Measurements from ENCODE around the gene PRRT3. TPM values are rescaled to one million over a fixed set of nuclear protein-coding genes. Genes with fewer than 3 reads are reported as not detected.

The PRRT3 gene
- total RNA-seq, 1 experiment from 2014 or later, result 1.6 TPM

DNA sequence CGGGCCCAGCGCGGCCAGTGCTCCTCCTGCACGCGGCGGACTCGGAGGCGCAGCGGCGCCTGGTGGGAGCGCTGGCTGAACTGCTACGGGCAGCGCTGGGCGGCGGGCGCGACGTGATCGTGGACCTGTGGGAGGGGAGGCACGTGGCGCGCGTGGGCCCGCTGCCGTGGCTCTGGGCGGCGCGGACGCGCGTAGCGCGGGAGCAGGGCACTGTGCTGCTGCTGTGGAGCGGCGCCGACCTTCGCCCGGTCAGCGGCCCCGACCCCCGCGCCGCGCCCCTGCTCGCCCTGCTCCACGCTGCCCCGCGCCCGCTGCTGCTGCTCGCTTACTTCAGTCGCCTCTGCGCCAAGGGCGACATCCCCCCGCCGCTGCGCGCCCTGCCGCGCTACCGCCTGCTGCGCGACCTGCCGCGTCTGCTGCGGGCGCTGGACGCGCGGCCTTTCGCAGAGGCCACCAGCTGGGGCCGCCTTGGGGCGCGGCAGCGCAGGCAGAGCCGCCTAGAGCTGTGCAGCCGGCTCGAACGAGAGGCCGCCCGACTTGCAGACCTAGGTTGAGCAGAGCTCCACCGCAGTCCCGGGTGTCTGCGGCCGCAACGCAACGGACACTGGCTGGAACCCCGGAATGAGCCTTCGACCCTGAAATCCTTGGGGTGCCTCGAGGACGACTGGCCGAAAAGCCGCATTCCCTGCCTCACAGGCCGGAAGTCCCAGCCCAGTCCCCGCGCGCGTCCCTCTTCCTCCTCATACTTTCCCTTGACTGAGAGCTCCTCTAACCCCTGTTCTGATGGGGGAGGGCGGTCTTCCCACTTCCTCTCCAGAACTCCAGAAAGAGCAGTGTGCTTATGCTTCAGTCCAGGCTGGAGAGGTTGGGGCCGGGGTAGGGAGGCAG, 36.7 kb downstream of the PRRT3 start:
- intact Hi-C loops (cut with micrococcal nuclease; ENCODE audit: unreplicated experiment), result no loop called here
- no peak overlapping the region for H3K4me3 Mint-ChIP-seq (ENCODE audit: low read depth, unreplicated experiment)

DNA sequence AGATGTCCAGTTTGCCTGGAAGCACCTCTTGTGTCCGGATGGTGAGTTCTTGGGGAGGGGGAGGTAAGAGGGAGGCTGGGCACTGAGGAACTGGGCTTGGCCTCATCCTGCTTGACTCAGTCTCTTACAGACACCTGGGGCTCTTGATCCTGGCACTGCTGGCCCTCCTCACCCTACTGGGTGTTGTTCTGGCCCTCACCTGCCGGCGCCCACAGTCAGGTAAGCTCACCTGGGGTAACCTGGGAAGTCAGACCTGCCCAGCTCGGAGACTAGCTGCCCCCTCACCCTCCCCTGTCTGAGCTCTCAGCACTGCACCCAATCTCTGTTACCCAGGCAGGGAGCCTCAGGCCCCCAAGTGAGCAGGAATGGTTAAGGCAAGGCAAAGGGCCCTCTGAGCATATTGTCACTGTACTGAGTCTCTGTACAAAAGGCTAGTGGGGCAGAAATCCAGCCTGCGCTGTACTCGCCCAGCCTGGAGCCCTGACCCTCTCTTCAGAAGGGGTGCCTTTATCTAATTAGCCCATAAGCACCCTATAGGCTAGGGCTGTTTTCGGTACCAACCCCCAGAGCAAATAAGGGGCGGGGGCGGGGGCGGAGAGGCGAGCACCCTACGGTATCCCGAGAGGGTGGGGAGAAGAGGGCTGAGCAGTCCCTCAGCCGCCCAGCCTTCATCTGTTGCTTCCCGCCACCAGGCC, 37.5 kb downstream of the PRRT3 start:
- BruUV-seq (replicated peaks), result no TSS peak
- CTCF ChIA-PET, result no interaction called here
- H3K36me3 Mint-ChIP-seq (ENCODE audit: insufficient read depth, unreplicated experiment), result peaks cover 29% of the 10 kb centered on the region

More for the DNA sequence above, 36.7 kb downstream of the PRRT3 start:
- DNase-seq, result no peak
- BruUV-seq (replicated peaks), result no TSS peak
- TF ChIP-seq, protein P1, sequence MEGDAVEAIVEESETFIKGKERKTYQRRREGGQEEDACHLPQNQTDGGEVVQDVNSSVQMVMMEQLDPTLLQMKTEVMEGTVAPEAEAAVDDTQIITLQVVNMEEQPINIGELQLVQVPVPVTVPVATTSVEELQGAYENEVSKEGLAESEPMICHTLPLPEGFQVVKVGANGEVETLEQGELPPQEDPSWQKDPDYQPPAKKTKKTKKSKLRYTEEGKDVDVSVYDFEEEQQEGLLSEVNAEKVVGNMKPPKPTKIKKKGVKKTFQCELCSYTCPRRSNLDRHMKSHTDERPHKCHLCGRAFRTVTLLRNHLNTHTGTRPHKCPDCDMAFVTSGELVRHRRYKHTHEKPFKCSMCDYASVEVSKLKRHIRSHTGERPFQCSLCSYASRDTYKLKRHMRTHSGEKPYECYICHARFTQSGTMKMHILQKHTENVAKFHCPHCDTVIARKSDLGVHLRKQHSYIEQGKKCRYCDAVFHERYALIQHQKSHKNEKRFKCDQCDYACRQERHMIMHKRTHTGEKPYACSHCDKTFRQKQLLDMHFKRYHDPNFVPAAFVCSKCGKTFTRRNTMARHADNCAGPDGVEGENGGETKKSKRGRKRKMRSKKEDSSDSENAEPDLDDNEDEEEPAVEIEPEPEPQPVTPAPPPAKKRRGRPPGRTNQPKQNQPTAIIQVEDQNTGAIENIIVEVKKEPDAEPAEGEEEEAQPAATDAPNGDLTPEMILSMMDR (IDR thresholded peaks at IDR 0.05; ENCODE audit: unreplicated experiment), result no peak
- no peak overlapping the region for H3K27ac Mint-ChIP-seq (ENCODE audit: unreplicated experiment)
- no peaks in the 10 kb centered on the region for H3K9me3 Mint-ChIP-seq (ENCODE audit: low read depth, unreplicated experiment)
- peaks cover 22% of the 10 kb centered on the region for H3K36me3 Mint-ChIP-seq (ENCODE audit: insufficient read depth, unreplicated experiment)
- H3K27me3 Mint-ChIP-seq (ENCODE audit: unreplicated experiment), result no peaks in the 10 kb centered on the region
- peaks cover 9% of the 10 kb centered on the region for H3K4me1 Mint-ChIP-seq (ENCODE audit: low read depth, unreplicated experiment)
- CTCF ChIA-PET, result no interaction called here

DNA sequence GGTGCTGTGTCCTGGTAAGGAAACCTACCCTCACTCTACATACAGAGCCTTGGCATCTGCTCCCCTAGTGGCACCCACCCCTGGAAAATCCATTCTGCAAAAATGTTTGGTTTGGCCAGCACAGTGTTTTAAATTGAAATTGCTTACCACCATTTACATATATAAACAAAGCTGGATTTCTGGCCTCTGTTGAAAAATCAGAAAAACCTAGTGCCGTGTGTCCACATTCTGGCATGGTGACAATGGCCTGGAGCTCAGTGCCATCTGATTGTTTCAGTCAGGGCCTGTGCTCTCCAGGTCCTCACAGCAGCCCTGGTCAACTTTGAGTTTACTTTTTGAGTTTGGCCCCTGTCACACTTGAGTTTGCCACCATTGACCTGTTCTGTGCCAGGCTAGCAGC, 38.2 kb downstream of the PRRT3 start:
- no peak overlapping the region for H3K4me3 Mint-ChIP-seq (ENCODE audit: low read depth, unreplicated experiment)
- no peaks in the 10 kb centered on the region for H3K27me3 Mint-ChIP-seq (ENCODE audit: unreplicated experiment)
- peaks cover 31% of the 10 kb centered on the region for H3K36me3 Mint-ChIP-seq (ENCODE audit: insufficient read depth, unreplicated experiment)
- no TSS peak for BruUV-seq (replicated peaks)
- H3K9me3 Mint-ChIP-seq (ENCODE audit: low read depth, unreplicated experiment), result no peaks in the 10 kb centered on the region
- intact Hi-C loops (cut with micrococcal nuclease; ENCODE audit: unreplicated experiment), result no loop called here
- TF ChIP-seq, protein P1 (IDR thresholded peaks at IDR 0.05; ENCODE audit: unreplicated experiment), result no peak
- CTCF ChIA-PET, result no interaction called here
- no peak for DNase-seq
- no peak overlapping the region for H3K27ac Mint-ChIP-seq (ENCODE audit: unreplicated experiment)
- H3K4me1 Mint-ChIP-seq (ENCODE audit: low read depth, unreplicated experiment), result peaks cover 18% of the 10 kb centered on the region

More for the DNA sequence above, 37.5 kb downstream of the PRRT3 start:
- intact Hi-C loops (cut with micrococcal nuclease; ENCODE audit: unreplicated experiment), result no loop called here
- DNase-seq, result no peak
- TF ChIP-seq, protein P1 (IDR thresholded peaks at IDR 0.05; ENCODE audit: unreplicated experiment), result no peak
- Mint-ChIP-seq H3K9me3 (ENCODE audit: low read depth, unreplicated experiment) (no peaks in the 10 kb centered on the region), H3K4me1 (ENCODE audit: low read depth, unreplicated experiment) (peaks cover 12% of the 10 kb centered on the region), H3K27ac (ENCODE audit: unreplicated experiment) (no peak overlapping the region), H3K4me3 (ENCODE audit: low read depth, unreplicated experiment) (no peak overlapping the region), H3K27me3 (ENCODE audit: unreplicated experiment) (no peaks in the 10 kb centered on the region)

DNA sequence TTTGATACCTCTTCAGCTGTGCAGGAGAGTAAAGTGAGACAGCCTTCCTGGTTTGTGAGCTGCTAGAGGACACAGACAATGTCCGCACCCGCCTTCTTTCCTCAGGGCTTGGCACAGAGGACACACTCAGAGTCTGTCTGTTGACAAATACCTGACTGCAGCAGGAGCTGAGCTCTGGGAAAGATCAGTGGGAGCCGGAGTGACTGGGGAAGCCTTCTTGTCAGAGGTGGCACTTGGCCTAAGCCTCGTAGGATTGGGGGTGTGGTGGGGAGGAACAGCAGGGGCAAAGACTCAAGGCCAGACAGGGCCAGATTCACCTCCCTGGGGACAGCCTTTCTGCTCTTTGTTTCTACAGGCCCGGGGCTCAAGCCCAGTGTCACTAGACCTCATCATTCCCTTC, 38.6 kb downstream of the PRRT3 start:
- intact Hi-C loops (cut with micrococcal nuclease; ENCODE audit: unreplicated experiment), result no loop called here
- Mint-ChIP-seq H3K4me3 (ENCODE audit: low read depth, unreplicated experiment) (no peak overlapping the region), H3K9me3 (ENCODE audit: low read depth, unreplicated experiment) (no peaks in the 10 kb centered on the region), H3K27ac (ENCODE audit: unreplicated experiment) (no peak overlapping the region), H3K27me3 (ENCODE audit: unreplicated experiment) (no peaks in the 10 kb centered on the region), H3K4me1 (ENCODE audit: low read depth, unreplicated experiment) (peaks cover 18% of the 10 kb centered on the region), H3K36me3 (ENCODE audit: insufficient read depth, unreplicated experiment) (peaks cover 31% of the 10 kb centered on the region)
- no peak for DNase-seq
- CTCF ChIA-PET, result no interaction called here
- TF ChIP-seq, protein P1 (IDR thresholded peaks at IDR 0.05; ENCODE audit: unreplicated experiment), result no peak
- BruUV-seq (replicated peaks), result no TSS peak

Data from Calu3 (cell line).